Measurements from ENCODE around the gene ACSM5. TPM values are rescaled to one million over a fixed set of nuclear protein-coding genes. Genes with fewer than 3 reads are reported as not detected.

Gene ACSM5
- under 1 TPM; 0.20 to 0.77 TPM for total RNA-seq

- DNase-seq, result no peak
- H3K9me3 ChIP-seq, result no peaks in the 10 kb centered on the region
- H3K4me1 ChIP-seq, result no peaks in the 10 kb centered on the region
- no peak within 1 kb of the TSS for H3K4me3 ChIP-seq
- TF ChIP-seq CTCF (IDR thresholded peaks at IDR 0.05), result no peak
- no peaks in the 10 kb centered on the region for H3K36me3 ChIP-seq
- H3K27me3 ChIP-seq, result no peaks in the 10 kb centered on the region
- H3K27ac ChIP-seq, result no peak within 1 kb of the TSS
- intact Hi-C loops (cut with DNase I), result no loop called here
- H3K9ac ChIP-seq (ENCODE audit: low read depth in 2 of 2, low read length in 2 of 2), result no peak within 1 kb of the TSS
Measured at GRCh38 chr16:20409398-20410120, at the start of gene ACSM5. Gene ACSM5, plus strand, starts transcription at chr16:20409534. Its CDS starts 1,951 bp downstream, at chr16:20411485.

GRCh38 chr16:20359997-20360396 lies 49.3 kb upstream of the ACSM5 start:
- H3K4me3 ChIP-seq, result no peak overlapping the region
- no peaks in the 10 kb centered on the region for H3K4me1 ChIP-seq
- DNase-seq, result no peak
- H3K9me3 ChIP-seq, result no peaks in the 10 kb centered on the region
- no peaks in the 10 kb centered on the region for H3K36me3 ChIP-seq
- no peak overlapping the region for H3K27ac ChIP-seq
- H3K27me3 ChIP-seq, result no peaks in the 10 kb centered on the region
- H3K9ac ChIP-seq (ENCODE audit: low read depth in 2 of 2, low read length in 2 of 2), result no peak overlapping the region
- TF ChIP-seq CTCF (IDR thresholded peaks at IDR 0.05), result no peak
- intact Hi-C loops (cut with DNase I), result no loop called here

- no peaks in the 10 kb centered on the region for H3K4me1 ChIP-seq
- no peaks in the 10 kb centered on the region for H3K27me3 ChIP-seq
- no peak overlapping the region for H3K9ac ChIP-seq (ENCODE audit: low read depth in 2 of 2, low read length in 2 of 2)
- H3K4me3 ChIP-seq, result no peak overlapping the region
- no peaks in the 10 kb centered on the region for H3K36me3 ChIP-seq
- TF ChIP-seq CTCF (IDR thresholded peaks at IDR 0.05), result no peak
- intact Hi-C loops (cut with DNase I), result no loop called here
- H3K27ac ChIP-seq, result no peak overlapping the region
- no peaks in the 10 kb centered on the region for H3K9me3 ChIP-seq
- DNase-seq, result no peak
Measured at GRCh38 chr16:20363191-20363590, 46.1 kb upstream of the ACSM5 start.

- Histone ChIP-seq H3K27me3 (no peaks in the 10 kb centered on the region), H3K9me3 (no peaks in the 10 kb centered on the region), H3K36me3 (no peaks in the 10 kb centered on the region), H3K4me3 (no peak overlapping the region), H3K9ac (ENCODE audit: low read depth in 2 of 2, low read length in 2 of 2) (no peak overlapping the region), H3K4me1 (no peaks in the 10 kb centered on the region), H3K27ac (no peak overlapping the region)
- no peak for DNase-seq
- no peak for TF ChIP-seq CTCF (IDR thresholded peaks at IDR 0.05)
- intact Hi-C loops (cut with DNase I), result no loop called here
Measured at GRCh38 chr16:20364051-20364450, 45.3 kb upstream of the ACSM5 start.

- H3K9ac ChIP-seq (ENCODE audit: low read depth in 2 of 2, low read length in 2 of 2), result no peak overlapping the region
- intact Hi-C loops (cut with DNase I), result no loop called here
- no peaks in the 10 kb centered on the region for H3K4me1 ChIP-seq
- no peaks in the 10 kb centered on the region for H3K9me3 ChIP-seq
- H3K27me3 ChIP-seq, result no peaks in the 10 kb centered on the region
- H3K4me3 ChIP-seq, result no peak overlapping the region
- no peak overlapping the region for H3K27ac ChIP-seq
- TF ChIP-seq CTCF (IDR thresholded peaks at IDR 0.05), result no peak
- no peak for DNase-seq
- H3K36me3 ChIP-seq, result no peaks in the 10 kb centered on the region
Measured at GRCh38 chr16:20369452-20370054, 39.8 kb upstream of the ACSM5 start.

Data from colonic mucosa (tissue), 4 donors.